Dermis microvascular lymphatic vessel endothelial cell (primary cell): ENCODE measurements around the gene TNRC6A. TPM values are rescaled to one million over a fixed set of nuclear protein-coding genes. Genes with fewer than 3 reads are reported as not detected.
"Not testable (repeated sequence)": the region's sequence is repeated elsewhere in the genome, so short reads cannot be mapped to it uniquely, and the experiment has no call there.

Experiments used
- DNase-seq, 2 donors: peaks; one replicate each; pipeline versions ENCODE4 v3.0.0 to v3.0.0-alpha.2; 2010; ENCODE audit warnings: low read depth in 2 of 2
- total RNA-seq: library from RNA; depleted of rRNA; stranded (reverse); fragments of >200 nt; gene quantifications from 2 replicates; pipeline ENCODE4 v1.2.1, GENCODE V29; 2014

The TNRC6A gene
- total RNA-seq, 1 donor from 2014 or later: 20.2 TPM

GRCh38 chr16:24844101-24845030 is 114.9 kb downstream of the TNRC6A start:
- DNase-seq: peak in 1 of 2 donors; percentile 34

GRCh38 chr16:24845031-24845365 is 115.5 kb downstream of the TNRC6A start:
- DNase-seq: not testable (repeated sequence)

GRCh38 chr16:24845726-24846547 is 116.5 kb downstream of the TNRC6A start, which contains the start of gene SLC5A11:
Gene SLC5A11 (plus strand): TSS chr16:24845963. CDS start chr16:24858644, 12,681 bp downstream.
- no peak for DNase-seq

- DNase-seq: no peak
Observed at GRCh38 chr16:24846548-24847357, 117.3 kb downstream of the TNRC6A start.

GRCh38 chr16:24847358-24847664 is 117.9 kb downstream of the TNRC6A start:
- DNase-seq: no peak

GRCh38 chr16:24848065-24848464 is 118.6 kb downstream of the TNRC6A start:
- peak in 1 of 2 donors; percentile 48 for DNase-seq

- DNase-seq: no peak
Observed at GRCh38 chr16:24849641-24850040, 120.2 kb downstream of the TNRC6A start.

GRCh38 chr16:24850289-24850938 is 121.0 kb downstream of the TNRC6A start:
- no peak for DNase-seq

- DNase-seq: no peak
Observed at GRCh38 chr16:24851700-24852099, 122.2 kb downstream of the TNRC6A start.

GRCh38 chr16:24852281-24852721 is 122.8 kb downstream of the TNRC6A start:
- DNase-seq: peak in 1 of 2 donors; percentile 15

- DNase-seq: peak in 1 of 2 donors; percentile 7
Observed at GRCh38 chr16:24853169-24853824, 123.8 kb downstream of the TNRC6A start.

- peak in 1 of 2 donors; percentile 65 for DNase-seq
Observed at GRCh38 chr16:24853830-24854229, 124.4 kb downstream of the TNRC6A start.

GRCh38 chr16:24854607-24855171 is 125.2 kb downstream of the TNRC6A start:
- DNase-seq: no peak

GRCh38 chr16:24855678-24856077 is 126.2 kb downstream of the TNRC6A start:
- DNase-seq: no peak

- DNase-seq: not testable (repeated sequence)
Observed at GRCh38 chr16:24856871-24857270, 127.4 kb downstream of the TNRC6A start.

- DNase-seq: peak; percentile 25 to 62
Observed at GRCh38 chr16:24858219-24859041, 129.0 kb downstream of the TNRC6A start.

GRCh38 chr16:24861461-24861860 is 132.0 kb downstream of the TNRC6A start:
- no peak for DNase-seq

- no peak for DNase-seq
Observed at GRCh38 chr16:24863582-24864437, 134.4 kb downstream of the TNRC6A start.
